Midbrain (tissue), 1 donor: ENCODE data around the gene SNAI1.
"Not testable (repeated sequence)": the region's sequence is repeated elsewhere in the genome, so short reads cannot be mapped to it uniquely, and the experiment has no call there.

ENCODE experiments used
- DNase-seq: peaks from one replicate; lab custom pipeline; 2025; lab: John Stamatoyannopoulos, UW

Gene SNAI1

GRCh38 chr20:49982346-49983122 lies at the start of gene SNAI1:
TSS of gene SNAI1 (plus strand) at chr20:49982980. CDS start at chr20:49983060, 80 bp downstream.
- peak; percentile 85 for DNase-seq

- no peak for DNase-seq
These were observed 47.0 kb upstream of the SNAI1 start for GRCh38 chr20:49935746-49936152.

- DNase-seq, result peak; percentile 95
These were observed 46.4 kb upstream of the SNAI1 start, which contains the start of gene RNF114 for GRCh38 chr20:49936153-49937026. TSS of gene RNF114 (plus strand) at chr20:49936397. CDS start at chr20:49936413, 16 bp downstream.

- no peak for DNase-seq
These were observed 45.5 kb upstream of the SNAI1 start for GRCh38 chr20:49937027-49937929.

- DNase-seq, result peak; percentile 13
These were observed 44.3 kb upstream of the SNAI1 start for GRCh38 chr20:49938173-49939163.

DNA sequence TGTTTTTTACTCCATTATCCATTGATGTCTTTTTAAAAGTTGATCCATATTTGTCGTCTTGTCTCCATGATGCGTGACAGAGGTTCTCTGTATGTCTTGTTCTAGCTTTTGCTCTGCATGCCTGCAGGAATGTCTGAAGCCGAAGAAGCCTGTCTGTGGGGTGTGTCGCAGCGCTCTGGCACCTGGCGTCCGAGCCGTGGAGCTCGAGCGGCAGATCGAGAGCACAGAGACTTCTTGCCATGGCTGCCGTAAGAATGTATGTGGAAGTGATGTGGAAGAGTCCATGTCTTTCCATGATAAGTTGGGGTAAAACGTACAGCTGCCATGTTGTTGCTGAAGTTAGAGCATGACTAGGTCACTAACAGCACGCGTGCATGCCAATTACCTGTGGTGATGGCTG lies 41.3 kb upstream of the SNAI1 start:
- no peak for DNase-seq

DNA sequence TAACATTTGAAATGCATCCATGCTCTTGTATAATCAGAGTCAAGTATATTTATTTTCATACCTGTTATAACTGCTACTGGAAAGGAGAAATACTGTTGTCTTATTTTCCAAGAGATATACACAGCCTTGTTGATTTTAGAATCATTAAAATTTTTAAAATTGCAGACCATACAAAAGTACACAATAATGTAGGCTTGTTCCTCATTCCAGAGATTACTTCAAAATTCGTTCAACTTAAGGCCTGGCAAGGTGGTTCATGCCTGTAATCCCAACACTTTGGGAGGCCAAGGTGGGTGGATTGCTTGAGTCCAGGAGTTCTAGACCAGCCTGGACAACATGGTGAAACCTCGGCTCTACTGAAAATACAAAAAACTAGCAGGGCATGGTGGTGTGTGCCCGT lies 40.5 kb upstream of the SNAI1 start:
- no peak for DNase-seq

GRCh38 chr20:49942942-49943341 lies 39.8 kb upstream of the SNAI1 start:
- DNase-seq, result no peak

DNA sequence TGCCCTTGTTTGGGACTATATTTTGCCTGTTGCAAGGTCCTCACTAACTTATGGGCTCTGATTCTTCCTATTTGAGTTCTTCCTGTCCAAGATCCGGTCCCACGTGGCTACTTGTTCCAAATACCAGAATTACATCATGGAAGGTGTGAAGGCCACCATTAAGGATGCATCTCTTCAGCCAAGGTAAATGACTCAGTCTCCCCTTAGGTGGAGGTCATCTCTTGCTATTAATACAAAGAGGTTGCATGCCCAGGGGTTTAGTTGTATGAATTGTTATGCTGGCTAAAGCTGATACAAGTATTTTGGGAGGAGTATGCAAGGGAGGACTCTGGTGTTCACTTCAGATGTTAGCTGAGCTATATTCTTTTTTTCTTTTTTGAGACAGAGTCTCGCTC lies 37.5 kb upstream of the SNAI1 start:
- no peak for DNase-seq

DNA sequence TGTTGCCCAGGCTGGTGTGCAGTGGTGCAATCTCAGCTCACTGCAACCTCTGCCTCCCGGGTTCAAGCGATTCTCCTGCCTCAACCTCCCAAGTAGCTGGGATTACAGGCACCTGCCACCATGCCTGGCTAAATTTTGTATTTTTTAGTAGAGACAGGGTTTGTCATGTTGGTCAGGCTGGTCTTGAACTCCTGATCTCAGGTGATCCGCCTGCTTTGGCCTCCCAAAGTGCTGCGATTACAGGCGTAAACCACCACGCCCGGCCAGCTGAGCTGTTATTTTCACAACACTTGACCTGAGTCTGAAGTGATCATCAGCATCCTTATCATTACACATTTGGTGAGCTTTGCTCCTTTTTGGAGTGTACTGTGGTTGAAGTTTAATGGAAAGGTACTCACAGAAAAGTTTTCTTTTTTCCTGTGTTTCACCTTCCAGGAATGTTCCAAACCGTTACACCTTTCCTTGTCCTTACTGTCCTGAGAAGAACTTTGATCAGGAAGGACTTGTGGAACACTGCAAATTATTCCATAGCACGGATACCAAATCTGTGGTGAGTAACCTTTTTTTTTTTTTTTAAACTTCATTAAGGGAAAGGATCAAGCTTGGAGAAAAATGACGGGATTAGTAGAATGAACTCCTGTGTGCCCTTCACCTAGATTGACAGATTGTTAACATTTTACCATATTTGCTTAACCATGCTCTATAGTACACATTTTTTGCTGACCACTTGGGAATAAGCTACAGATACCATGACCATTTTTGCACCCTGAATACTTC lies 36.9 kb upstream of the SNAI1 start:
- DNase-seq, result no peak

DNA sequence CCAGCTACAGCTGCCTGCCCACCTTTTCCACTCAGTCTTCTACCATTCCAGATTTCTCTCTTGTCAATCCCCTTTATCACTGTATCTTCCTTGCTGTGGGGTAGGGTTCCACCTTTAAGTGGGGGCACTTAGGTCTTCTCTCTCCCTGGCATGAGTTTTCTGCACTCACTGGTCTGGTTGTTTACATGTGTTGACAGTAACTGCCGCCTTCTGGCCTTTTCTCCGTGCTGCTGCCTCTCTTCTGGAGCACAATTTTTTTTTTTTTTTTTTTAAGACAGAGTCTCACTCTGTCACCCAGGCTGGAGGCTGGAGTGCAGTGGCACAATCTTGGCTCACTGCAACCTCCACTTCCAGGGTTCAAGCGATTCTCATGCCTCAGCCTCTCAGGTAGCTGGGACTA lies 34.6 kb upstream of the SNAI1 start:
- DNase-seq, result no peak

DNA sequence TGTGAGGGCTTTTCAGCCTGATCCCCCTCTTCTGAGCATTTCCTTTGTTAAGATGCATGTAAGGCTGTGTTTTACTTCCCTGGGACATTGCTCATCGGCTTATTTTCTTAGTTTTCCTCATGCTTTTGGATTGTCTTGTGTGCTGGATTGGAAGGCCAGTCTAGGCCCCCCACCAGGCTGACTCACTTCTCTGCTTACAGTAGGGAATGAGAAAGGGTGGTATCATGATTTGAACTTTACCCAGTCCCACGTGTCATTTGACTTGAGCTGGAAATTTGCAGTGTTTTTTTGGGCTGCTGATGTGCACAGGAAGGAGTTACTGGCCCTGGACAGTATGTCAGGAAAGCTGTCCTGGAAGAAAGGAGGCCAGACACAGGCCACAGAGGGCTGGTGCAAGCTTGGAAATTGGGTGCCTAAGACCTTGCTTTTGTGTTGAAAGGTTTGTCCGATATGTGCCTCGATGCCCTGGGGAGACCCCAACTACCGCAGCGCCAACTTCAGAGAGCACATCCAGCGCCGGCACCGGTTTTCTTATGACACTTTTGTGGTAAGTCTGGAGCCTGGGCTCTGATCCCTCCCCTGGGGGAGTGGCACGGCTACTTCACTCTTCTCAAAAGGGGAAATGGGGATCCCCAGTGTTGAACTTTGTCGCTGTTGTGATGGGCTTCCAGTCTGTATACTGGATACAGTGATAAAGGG lies 33.8 kb upstream of the SNAI1 start:
- DNase-seq, result no peak

DNA sequence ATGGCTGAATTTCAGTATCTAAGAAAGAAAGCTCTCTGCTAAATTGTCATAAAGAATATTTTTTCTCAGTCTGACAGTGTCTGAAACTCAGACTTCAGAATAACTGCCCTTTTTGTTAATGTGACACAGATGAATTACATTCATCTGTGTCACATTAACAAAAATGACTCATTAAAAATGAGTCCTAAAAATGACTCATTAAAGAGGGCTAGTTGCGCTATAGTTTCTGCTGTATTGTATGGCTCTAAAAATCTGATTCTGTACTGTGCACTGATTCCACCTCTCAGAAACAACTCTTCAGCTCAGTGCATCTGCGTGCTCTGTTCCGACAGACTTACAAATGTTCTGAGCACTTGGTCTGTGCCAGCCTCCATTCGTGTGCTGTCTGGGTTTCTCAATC lies 31.6 kb upstream of the SNAI1 start:
- no peak for DNase-seq

DNA sequence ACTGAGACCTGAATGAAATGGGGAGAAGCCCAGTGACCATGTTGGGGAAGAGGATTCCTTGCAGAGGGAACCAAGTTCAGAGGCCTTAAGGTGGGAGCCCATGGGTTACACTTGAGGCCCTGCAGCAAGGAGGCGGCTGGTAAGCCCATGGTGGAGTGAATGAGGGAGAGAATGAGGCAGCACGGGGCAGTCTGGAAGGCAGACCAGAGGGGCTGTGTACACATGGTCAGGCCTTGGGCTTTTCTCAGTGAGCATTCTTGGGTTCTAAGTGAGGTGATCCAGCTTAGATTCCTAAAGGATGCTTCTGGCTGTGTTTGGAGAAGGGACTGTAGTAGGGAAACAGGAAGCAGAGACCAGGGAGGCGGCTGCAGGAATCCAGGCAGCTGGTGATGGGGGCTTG lies 27.6 kb upstream of the SNAI1 start:
- no peak for DNase-seq

DNA sequence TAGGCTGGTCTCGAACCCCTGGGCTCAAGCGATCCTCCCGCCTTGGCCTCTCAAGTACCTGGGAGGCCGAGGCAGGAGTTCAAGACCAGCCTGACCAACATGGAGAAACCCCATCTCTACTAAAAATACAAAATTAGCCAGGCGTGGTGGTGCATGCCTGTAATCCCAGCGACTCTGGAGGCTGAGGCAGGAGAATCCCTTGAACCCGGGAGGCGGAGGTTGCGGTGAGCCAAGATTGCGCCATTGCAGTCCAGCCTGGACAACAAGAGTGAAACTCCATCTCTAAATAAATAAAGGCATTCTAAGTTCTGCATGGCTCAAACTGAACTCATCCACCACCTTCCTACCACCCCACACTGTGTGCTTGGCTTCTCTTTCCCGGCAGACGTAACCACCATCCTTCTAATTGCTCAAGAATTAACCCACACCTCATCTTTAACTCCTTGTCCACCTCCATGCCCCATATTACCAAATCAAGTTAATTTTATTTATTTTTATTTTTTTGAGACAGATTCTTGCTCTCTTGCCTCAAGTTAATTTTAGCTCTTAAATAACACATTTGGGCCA lies 26.9 kb upstream of the SNAI1 start:
- DNase-seq, result not testable (repeated sequence)

DNA sequence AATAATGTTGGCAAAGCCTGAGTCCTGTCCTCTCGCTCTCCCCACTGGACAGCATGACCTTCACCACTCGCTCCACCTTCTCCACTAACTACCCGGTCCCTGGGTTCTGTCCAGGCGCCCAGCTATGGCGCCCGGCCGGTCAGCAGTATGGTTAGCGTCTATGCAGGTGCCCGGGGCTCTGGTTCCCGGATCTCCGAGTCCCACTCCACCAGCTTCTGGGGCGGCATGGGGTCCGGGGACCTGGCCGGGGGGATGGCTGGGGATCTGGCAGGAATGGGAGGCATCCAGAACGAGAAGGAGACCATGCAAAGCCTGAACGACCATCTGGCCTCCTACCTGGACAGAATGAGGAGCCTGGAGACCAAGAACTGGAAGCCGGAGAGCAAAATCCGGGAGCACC lies 26.1 kb upstream of the SNAI1 start:
- no peak for DNase-seq

GRCh38 chr20:49957089-49957938 lies 25.5 kb upstream of the SNAI1 start:
- peak; percentile 76 for DNase-seq

DNA sequence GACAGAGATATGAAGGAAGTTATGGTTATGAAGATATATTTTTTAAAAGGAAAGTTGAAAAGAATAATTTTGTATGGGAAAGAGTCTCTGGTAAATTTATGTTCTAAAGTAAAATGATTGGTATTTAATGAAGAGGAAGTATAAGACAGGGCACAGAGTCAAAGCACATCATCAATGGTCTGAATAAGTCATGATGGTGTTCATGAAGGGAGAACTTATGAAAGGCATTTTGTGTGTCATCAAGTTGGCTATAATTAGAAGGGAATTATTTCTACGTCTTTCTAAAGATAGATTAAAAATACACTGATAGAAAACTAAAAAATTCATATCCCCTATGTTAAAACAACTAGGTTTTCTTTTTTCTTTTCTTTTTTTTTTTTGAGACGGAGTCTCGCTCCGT lies 21.4 kb upstream of the SNAI1 start:
- no peak for DNase-seq
